K562 (cell line): ENCODE measurements around the gene DPY19L1. TPM values are rescaled to one million over a fixed set of nuclear protein-coding genes. Genes with fewer than 3 reads are reported as not detected.
A peak's percentile ranks its signal among the peaks of the same experiment; 100 is the strongest.

Source experiments
- ARID1B ChIP-seq: fragments of 450-650 bp; IDR thresholded peaks from 2 replicates; pipeline ENCODE4 v1.6.1; 2016; ENCODE audit warnings: antibody characterized with exemption, mild to moderate bottlenecking, inconsistent platforms
- ELF2 ChIP-seq: fragments of 250-450 bp; sonication (Bioruptor Pico); IDR thresholded peaks from 2 replicates; pipeline ENCODE4 v1.5.0; 2021; ENCODE audit warnings: mild to moderate bottlenecking
- FOSL1 ChIP-seq: fragments of 200-800 bp; sonication (Bioruptor generic); conservative IDR thresholded peaks from 2 replicates; pipeline ENCODE4 v1.6.1; 2016; ENCODE audit warnings: missing genetic modification characterization, missing compliant biosample characterization
- KDM2B ChIP-seq: fragments of 250-450 bp; sonication (Bioruptor Pico); IDR thresholded peaks from 2 replicates; pipeline ENCODE4 v1.8.0; 2021; ENCODE audit warnings: mild to moderate bottlenecking, moderate library complexity
- NFE2 ChIP-seq: IDR thresholded peaks from 2 replicates; pipeline ENCODE4 v1.6.1; 2014; ENCODE audit warnings: antibody characterized with exemption, low read depth
- PBX2 ChIP-seq, 2 experiments: IDR thresholded peaks in 1 of 2; conservative IDR thresholded peaks in 1 of 2; 2 replicates each; pipeline ENCODE4 v1.6.1; 2016; ENCODE audit warnings: low read depth in 2 of 2, mild to moderate bottlenecking in 1 of 2, missing compliant biosample characterization in 1 of 2, missing genetic modification characterization in 1 of 2, moderate library complexity in 1 of 2
- RFX1 ChIP-seq: fragments of 450-650 bp; IDR thresholded peaks from 2 replicates; pipeline ENCODE4 v1.6.1; 2016; ENCODE audit warnings: mild to moderate bottlenecking, moderate library complexity
- SMARCA4 ChIP-seq: fragments of 450-650 bp; IDR thresholded peaks from 2 replicates; pipeline ENCODE4 v1.6.1; 2016
- SOX6 ChIP-seq: fragments of 450-650 bp; IDR thresholded peaks from 2 replicates; pipeline ENCODE4 v1.6.1; 2014; ENCODE audit warnings: mild to moderate bottlenecking
- ZNF212 ChIP-seq: fragments of 450-650 bp; formaldehyde crosslinking; IDR thresholded peaks from 2 replicates; pipeline ENCODE4 v1.4.0; 2020; ENCODE audit warnings: mild to moderate bottlenecking
- ZNF217 ChIP-seq: sonication (generic); formaldehyde crosslinking; IDR thresholded peaks from 2 replicates; pipeline ENCODE4 v1.8.0; 2022; ENCODE audit warnings: mild to moderate bottlenecking, missing genetic modification reagents
- ZNF253 ChIP-seq: fragments of 250-450 bp; sonication (Bioruptor Pico); conservative IDR thresholded peaks from 2 replicates; pipeline ENCODE4 v1.6.1; 2021; ENCODE audit warnings: mild to moderate bottlenecking
- polyA plus RNA-seq, 8 experiments: library from polyadenylated mRNA; depleted of rRNA in 4 of 8; stranded (reverse) in 5 of 8; unstranded in 3 of 8; fragments of >200 nt; fragmentation: Nextera tagmentation in 2 of 8; fragmentation: Illumina TruSeq in 1 of 8; extraction: Ambion mirVana in 2 of 8; extraction: Trizol in 1 of 8; gene quantifications; 2 replicates each; pipeline versions ENCODE4 v1.2.1 to v1.2.3, GENCODE V29; 2011 to 2014; ENCODE audit warnings: inconsistent platforms in 1 of 8, missing spikeins in 1 of 8
- total RNA-seq, 7 experiments: library from RNA; depleted of rRNA in 6 of 7; stranded (reverse); fragments of >200 nt in 6 of 7; fragmentation: Illumina TruSeq in 2 of 7; extraction: Trizol in 2 of 7; gene quantifications; 2 replicates each; pipeline versions ENCODE4 v1.2.1 to v1.2.3, GENCODE V29; 2011 to 2021; ENCODE audit warnings: low replicate concordance in 1 of 7
- TF ChIP-seq, protein P1 (sequence below): fragments of 200-800 bp; sonication (Bioruptor generic); IDR thresholded peaks from 2 replicates; pipeline ENCODE4 v1.6.1; 2017; ENCODE audit warnings: missing genetic modification characterization, missing compliant biosample characterization
- TF ChIP-seq, protein P2 (sequence below), 2 experiments: fragments of 450-650 bp in 1 of 2; sonication (generic) in 1 of 2; formaldehyde crosslinking in 1 of 2; IDR thresholded peaks in 1 of 2; conservative IDR thresholded peaks in 1 of 2; 2 replicates each; pipeline versions ENCODE4 v1.6.1 to v1.8.1; 2016 to 2023; ENCODE audit warnings: mild to moderate bottlenecking in 2 of 2, moderate library complexity in 2 of 2, inconsistent platforms in 1 of 2, missing genetic modification reagents in 1 of 2

Gene DPY19L1
- total and polyA plus RNA-seq, 9 of the 15 experiments (the other 6 are each of a cell fraction or from before 2014, with no cell fraction given), result 4.0 to 34.3 (median 22.1) TPM

DNA sequence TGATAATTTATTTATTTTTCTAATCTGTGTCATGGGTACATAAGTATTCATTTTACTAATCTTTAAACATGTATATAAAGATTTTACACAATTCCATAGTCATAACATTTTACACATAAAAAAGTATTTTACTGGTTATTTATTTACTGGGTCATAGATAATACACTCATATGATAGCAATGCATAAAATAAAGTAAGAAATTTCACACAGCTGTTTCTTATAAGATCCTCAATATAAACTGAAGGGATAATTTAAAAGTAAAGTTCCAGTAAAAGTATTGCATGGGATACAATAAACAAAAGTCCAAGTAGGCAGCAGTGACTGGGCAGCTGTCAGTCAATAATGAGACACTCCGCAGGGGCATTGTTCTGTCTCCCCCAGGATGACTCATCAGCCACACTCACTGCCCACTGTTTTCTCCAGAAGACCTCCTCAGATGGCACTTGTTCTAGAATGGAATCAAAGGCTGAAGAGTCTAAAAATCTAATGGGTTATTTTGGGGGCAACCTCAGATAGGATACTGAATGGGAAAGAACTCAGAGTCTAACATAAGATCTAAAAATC lies 32.7 kb downstream of the DPY19L1 start (continued):
- TF ChIP-seq, protein P1, sequence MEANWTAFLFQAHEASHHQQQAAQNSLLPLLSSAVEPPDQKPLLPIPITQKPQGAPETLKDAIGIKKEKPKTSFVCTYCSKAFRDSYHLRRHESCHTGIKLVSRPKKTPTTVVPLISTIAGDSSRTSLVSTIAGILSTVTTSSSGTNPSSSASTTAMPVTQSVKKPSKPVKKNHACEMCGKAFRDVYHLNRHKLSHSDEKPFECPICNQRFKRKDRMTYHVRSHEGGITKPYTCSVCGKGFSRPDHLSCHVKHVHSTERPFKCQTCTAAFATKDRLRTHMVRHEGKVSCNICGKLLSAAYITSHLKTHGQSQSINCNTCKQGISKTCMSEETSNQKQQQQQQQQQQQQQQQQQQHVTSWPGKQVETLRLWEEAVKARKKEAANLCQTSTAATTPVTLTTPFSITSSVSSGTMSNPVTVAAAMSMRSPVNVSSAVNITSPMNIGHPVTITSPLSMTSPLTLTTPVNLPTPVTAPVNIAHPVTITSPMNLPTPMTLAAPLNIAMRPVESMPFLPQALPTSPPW (CRISPR knock-in tag), result no peak
- TF ChIP-seq ELF2, result no peak
- TF ChIP-seq RFX1, result no peak
- TF ChIP-seq NFE2, result peak; percentile 41; the same call in 1 of the 2 replicates
- TF ChIP-seq, protein P2, sequence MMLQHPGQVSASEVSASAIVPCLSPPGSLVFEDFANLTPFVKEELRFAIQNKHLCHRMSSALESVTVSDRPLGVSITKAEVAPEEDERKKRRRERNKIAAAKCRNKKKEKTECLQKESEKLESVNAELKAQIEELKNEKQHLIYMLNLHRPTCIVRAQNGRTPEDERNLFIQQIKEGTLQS (IDR thresholded peaks at IDR 0.05), result peak; percentile 86
- TF ChIP-seq, protein P2 (CRISPR knock-in tag; conservative IDR thresholded peaks at IDR 0.05), result no peak
- TF ChIP-seq ZNF253 (CRISPR knock-in tag), result no peak
- TF ChIP-seq KDM2B (CRISPR knock-in tag), result no peak
- TF ChIP-seq ZNF217 (CRISPR knock-in tag), result no peak
- no peak for TF ChIP-seq PBX2 (CRISPR knock-in tag; IDR thresholded peaks at IDR 0.05; ENCODE audit: low read depth)
- TF ChIP-seq PBX2 (tag; conservative IDR thresholded peaks at IDR 0.05; ENCODE audit: low read depth), result peak; percentile 38; the same call in 1 of the 2 replicates
- peak; percentile 53; the same call in 1 of the 2 replicates for TF ChIP-seq SOX6
- no peak for TF ChIP-seq ZNF212 (CRISPR knock-in tag)
- TF ChIP-seq ARID1B, result 0 out of 2 replicates have a peak, but pooled peaks have one; percentile 21
- TF ChIP-seq FOSL1 (tag), result peak; percentile 51; the same call in 1 of the 2 replicates
- peak; percentile 37; the same call in 1 of the 2 replicates for TF ChIP-seq SMARCA4
